Neural cell (in vitro differentiated cells): Measurements from ENCODE around the gene ASMTL.

Experiments
- EZH2 ChIP-seq: fragments of 200-600, 300-800 bp; shearing (Covaris generic), sonication (generic); IDR thresholded peaks from 2 replicates; pipeline ENCODE4 v1.6.1; 2014; ENCODE audit warnings: antibody characterized with exemption, low read length, borderline replicate concordance, mild to moderate bottlenecking; ENCODE audit not compliant: insufficient read depth, poor library complexity, severe bottlenecking
- POLR2AphosphoS5 ChIP-seq: IDR thresholded peaks from 2 replicates; pipeline ENCODE4 v1.6.1; 2012
- REST ChIP-seq: IDR thresholded peaks from 2 replicates; pipeline ENCODE4 v1.6.1; 2012; ENCODE audit warnings: borderline replicate concordance

GRCh38 chrX:1442016-1442665 lies 10.6 kb downstream of the ASMTL start:
- no peak for TF ChIP-seq POLR2AphosphoS5
- no peak for TF ChIP-seq REST
- no peak for TF ChIP-seq EZH2
